K562 (cell line): ENCODE data around the gene PEF1.

ENCODE experiments used
- ARID3A ChIP-seq: IDR thresholded peaks from 2 replicates; pipeline ENCODE4 v1.6.1; 2012; ENCODE audit warnings: low read depth, low read length, improper control_type of control experiment, borderline replicate concordance
- DPF2 ChIP-seq: fragments of 450-650 bp; IDR thresholded peaks from 2 replicates; pipeline ENCODE4 v1.6.1; 2016
- FOS ChIP-seq: IDR thresholded peaks from 3 replicates; pipeline ENCODE4 v1.6.1; 2011; ENCODE audit not compliant: insufficient read length; ENCODE audit errors: extremely low read depth
- HMGN3 ChIP-seq: IDR thresholded peaks from 2 replicates; pipeline ENCODE4 v1.6.1; 2011; ENCODE audit warnings: borderline replicate concordance, low read depth, mild to moderate bottlenecking, mixed read lengths, low read length; ENCODE audit not compliant: insufficient read length; ENCODE audit errors: extremely low read depth
- NBN ChIP-seq: fragments of 450-650 bp; IDR thresholded peaks from 2 replicates; pipeline ENCODE4 v1.6.1; 2016; ENCODE audit warnings: low read depth, mild to moderate bottlenecking
- ZBTB40 ChIP-seq, 2 experiments: fragments of 450-650 bp in 1 of 2; sonication (generic) in 1 of 2; formaldehyde crosslinking in 1 of 2; IDR thresholded peaks; 2 replicates each; pipeline versions ENCODE4 v1.7.1 to v1.9.0; 2016 to 2022; ENCODE audit warnings: inconsistent platforms in 1 of 2, mild to moderate bottlenecking in 1 of 2, missing genetic modification reagents in 1 of 2
- ZBTB43 ChIP-seq: sonication (generic); formaldehyde crosslinking; IDR thresholded peaks from 2 replicates; pipeline ENCODE4 v1.8.0; 2023; ENCODE audit warnings: mild to moderate bottlenecking, missing genetic modification reagents

GRCh38 chr1:31661856-31662255 lies 17.2 kb upstream of the PEF1 start:
- no peak for TF ChIP-seq FOS
- TF ChIP-seq DPF2 = no peak
- TF ChIP-seq ARID3A = no peak
- no peak for TF ChIP-seq ZBTB43 (CRISPR knock-in tag)
- no peak for TF ChIP-seq ZBTB40 (IDR thresholded peaks at IDR 0.05)
- TF ChIP-seq ZBTB40 (CRISPR knock-in tag; IDR thresholded peaks at IDR 0.05) = no peak
- no peak for TF ChIP-seq NBN
- no peak for TF ChIP-seq HMGN3
